Hepatocyte (in vitro differentiated cells): ENCODE data around the gene PRR20E. TPM values are rescaled to one million over a fixed set of nuclear protein-coding genes. Genes with fewer than 3 reads are reported as not detected.
"Not testable (repeated sequence)": the region's sequence is repeated elsewhere in the genome, so short reads cannot be mapped to it uniquely, and the experiment has no call there.

Experiments
- DNase-seq: peaks from one replicate; pipeline ENCODE4 v3.0.0-alpha.2; 2016; ENCODE audit warnings: low spot score
- H2AFZ ChIP-seq: fragments of 200-600 bp; sonication (generic); 2 replicates; pipeline ENCODE4 v1.6.0; 2016; ENCODE audit warnings: antibody characterized with exemption, mild to moderate bottlenecking
- H3K27ac ChIP-seq: fragments of 200-600 bp; sonication (generic); 2 replicates; pipeline ENCODE4 v1.5.1; 2016; ENCODE audit warnings: mild to moderate bottlenecking
- H3K27me3 ChIP-seq: fragments of 200-600 bp; sonication (generic); 2 replicates; pipeline ENCODE4 v1.6.1; 2016
- H3K36me3 ChIP-seq: fragments of 200-600 bp; sonication (generic); replicated peaks from 2 replicates; pipeline ENCODE4 v1.5.1; 2016; ENCODE audit warnings: low read depth; ENCODE audit not compliant: insufficient read depth
- H3K4me1 ChIP-seq: fragments of 200-600 bp; sonication (generic); 2 replicates; pipeline ENCODE4 v1.5.1; 2016; ENCODE audit warnings: mild to moderate bottlenecking, moderate library complexity; ENCODE audit not compliant: insufficient read depth
- H3K4me2 ChIP-seq: fragments of 200-600 bp; sonication (generic); 2 replicates; pipeline ENCODE4 v1.6.0; 2016
- H3K4me3 ChIP-seq: fragments of 200-600 bp; sonication (generic); 2 replicates; pipeline ENCODE4 v1.5.1; 2016; ENCODE audit warnings: mild to moderate bottlenecking
- H3K79me2 ChIP-seq: fragments of 200-600 bp; sonication (generic); 2 replicates; pipeline ENCODE4 v1.6.0; 2017; ENCODE audit warnings: mild to moderate bottlenecking
- H3K9me2 ChIP-seq: fragments of 200-600 bp; sonication (generic); replicated peaks from 2 replicates; pipeline ENCODE4 v1.6.0; 2017; ENCODE audit warnings: mild to moderate bottlenecking; ENCODE audit not compliant: insufficient read depth
- H3K9me3 ChIP-seq: fragments of 200-600 bp; sonication (generic); 2 replicates; pipeline ENCODE4 v1.5.1; 2016; ENCODE audit warnings: low read depth, mild to moderate bottlenecking
- H4K20me1 ChIP-seq: fragments of 200-600 bp; sonication (generic); 2 replicates; pipeline ENCODE4 v1.6.0; 2016; ENCODE audit warnings: mild to moderate bottlenecking; ENCODE audit not compliant: insufficient read depth, poor library complexity, severe bottlenecking
- EZH2 ChIP-seq: fragments of 200-600 bp; sonication (generic); IDR thresholded peaks from 2 replicates; pipeline ENCODE4 v1.6.1; 2016; ENCODE audit warnings: antibody characterized with exemption, mild to moderate bottlenecking, borderline replicate concordance
- EZH2phosphoT487 ChIP-seq: fragments of 200-600 bp; sonication (generic); IDR thresholded peaks from one replicate; pipeline ENCODE4 v1.6.1; 2018; ENCODE audit warnings: antibody characterized with exemption, mild to moderate bottlenecking, low read depth, moderate library complexity; ENCODE audit not compliant: unreplicated experiment, severe bottlenecking
- WGBS: methylation state at CpG from one replicate; pipeline ENCODE4 v1.1.6; 2016; ENCODE audit warnings: low lambda C conversion rate; ENCODE audit errors: missing lambda C conversion rate; 5-methylcytosine and 5-hydroxymethylcytosine counted together
- polyA plus RNA-seq: library from polyadenylated mRNA; unstranded; fragments of >200 nt; fragmentation: Nextera tagmentation; extraction: Ambion mirVana; gene quantifications from 2 replicates; pipeline ENCODE4 v1.2.1, GENCODE V29; 2016
- total RNA-seq: library from RNA; depleted of rRNA; stranded (reverse); fragments of >200 nt; gene quantifications from 2 replicates; pipeline ENCODE4 v1.2.3, GENCODE V29; 2014
- TF ChIP-seq, protein P1 (sequence below): fragments of 200-600 bp; sonication (generic); IDR thresholded peaks from 2 replicates; pipeline ENCODE4 v1.5.1; 2016; ENCODE audit warnings: antibody characterized with exemption, mild to moderate bottlenecking; ENCODE audit not compliant: poor library complexity

Gene PRR20E
- total RNA-seq (not detected in 2 replicates), polyA plus RNA-seq (not detected in 2 replicates)

DNA sequence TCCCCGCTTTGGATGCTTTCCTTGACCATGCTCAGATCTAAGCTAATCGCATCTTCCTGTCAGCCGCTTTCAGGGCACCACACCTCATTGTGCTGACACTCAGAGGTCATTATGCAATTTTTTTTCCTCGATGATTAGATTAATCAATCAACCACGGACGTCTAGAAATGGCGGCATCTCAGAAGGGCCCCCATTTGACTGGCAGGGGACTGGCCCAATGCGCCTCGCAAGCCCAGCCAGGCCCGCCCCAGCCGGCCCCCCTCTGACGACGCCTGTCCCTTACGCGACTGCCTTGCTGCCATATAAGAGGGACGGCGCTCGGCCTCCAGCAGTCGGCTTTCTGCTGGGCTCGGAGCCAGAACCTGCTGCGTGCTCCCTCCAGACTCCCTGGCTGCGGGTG, at the start of gene PRR20E:
TSS of gene PRR20E (plus strand) at position 301 of the 400 bp plus-strand sequence. CDS start 387 bp downstream, outside the sequence.
- not testable (repeated sequence) for DNase-seq, H2AFZ ChIP-seq, H3K4me2 ChIP-seq, H3K4me1 ChIP-seq, H3K9me3 ChIP-seq, H3K4me3 ChIP-seq, H4K20me1 ChIP-seq, H3K27me3 ChIP-seq, H3K27ac ChIP-seq, H3K79me2 ChIP-seq, H3K9me2 ChIP-seq, H3K36me3 ChIP-seq
- WGBS, result no CpG with 5 or more reads among the region's 22 CpGs

DNA sequence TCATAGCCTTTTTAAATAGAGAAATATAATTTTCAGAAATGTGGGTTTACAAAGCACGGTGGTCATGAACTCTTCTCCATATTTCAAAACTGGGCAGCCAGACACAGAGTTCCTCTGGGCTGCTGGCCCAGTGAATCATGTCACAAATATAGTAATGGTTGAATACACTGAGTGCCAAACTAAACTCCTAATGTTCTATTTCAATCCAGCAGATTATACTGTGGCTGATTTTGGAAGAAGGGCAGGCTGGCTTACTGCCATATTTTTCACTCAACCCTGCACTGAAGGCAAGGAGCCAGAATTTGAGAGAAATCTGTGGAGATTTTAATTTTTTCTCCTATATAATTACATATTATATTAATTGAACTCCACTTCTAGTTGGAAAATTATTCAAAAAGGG, 43.3 kb upstream of the PRR20E start:
- Histone ChIP-seq H3K36me3 (no peaks in the 10 kb centered on the region), H3K27ac (no peak overlapping the region), H4K20me1 (no peaks in the 10 kb centered on the region), H3K27me3 (no peaks in the 10 kb centered on the region), H3K4me1 (no peaks in the 10 kb centered on the region), H3K4me2 (no peak overlapping the region), H3K9me2 (no peaks in the 10 kb centered on the region), H3K9me3 (no peaks in the 10 kb centered on the region), H3K4me3 (no peak overlapping the region), H3K79me2 (no peaks in the 10 kb centered on the region), H2AFZ (no peak overlapping the region)
- 89% methylated on average over 1 of the region's 1 CpG for WGBS
- no peak for TF ChIP-seq EZH2
- TF ChIP-seq EZH2phosphoT487, result no peak
- TF ChIP-seq, protein P1, sequence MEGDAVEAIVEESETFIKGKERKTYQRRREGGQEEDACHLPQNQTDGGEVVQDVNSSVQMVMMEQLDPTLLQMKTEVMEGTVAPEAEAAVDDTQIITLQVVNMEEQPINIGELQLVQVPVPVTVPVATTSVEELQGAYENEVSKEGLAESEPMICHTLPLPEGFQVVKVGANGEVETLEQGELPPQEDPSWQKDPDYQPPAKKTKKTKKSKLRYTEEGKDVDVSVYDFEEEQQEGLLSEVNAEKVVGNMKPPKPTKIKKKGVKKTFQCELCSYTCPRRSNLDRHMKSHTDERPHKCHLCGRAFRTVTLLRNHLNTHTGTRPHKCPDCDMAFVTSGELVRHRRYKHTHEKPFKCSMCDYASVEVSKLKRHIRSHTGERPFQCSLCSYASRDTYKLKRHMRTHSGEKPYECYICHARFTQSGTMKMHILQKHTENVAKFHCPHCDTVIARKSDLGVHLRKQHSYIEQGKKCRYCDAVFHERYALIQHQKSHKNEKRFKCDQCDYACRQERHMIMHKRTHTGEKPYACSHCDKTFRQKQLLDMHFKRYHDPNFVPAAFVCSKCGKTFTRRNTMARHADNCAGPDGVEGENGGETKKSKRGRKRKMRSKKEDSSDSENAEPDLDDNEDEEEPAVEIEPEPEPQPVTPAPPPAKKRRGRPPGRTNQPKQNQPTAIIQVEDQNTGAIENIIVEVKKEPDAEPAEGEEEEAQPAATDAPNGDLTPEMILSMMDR, result no peak
- DNase-seq, result no peak

DNA sequence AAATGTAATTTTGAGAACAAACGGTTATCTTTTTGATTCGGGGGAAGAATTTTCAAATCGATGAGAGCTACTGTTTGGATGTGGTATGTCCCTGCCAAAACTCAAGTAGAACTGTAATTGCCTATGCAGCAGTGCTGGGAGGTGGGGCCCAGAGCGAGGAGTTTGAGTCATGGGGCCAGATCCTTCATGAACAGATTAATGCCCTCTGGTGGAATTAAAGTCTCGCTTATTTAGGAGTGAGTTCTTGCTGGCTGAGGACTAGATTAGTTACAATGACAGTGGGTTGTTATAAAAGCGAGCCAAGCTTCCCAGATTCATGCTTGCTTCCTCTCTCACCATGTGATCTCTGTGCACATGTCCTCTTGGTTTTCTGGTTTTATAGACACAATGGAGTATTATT, 38.1 kb upstream of the PRR20E start:
- WGBS, result 89% methylated on average over 6 of the region's 6 CpGs
- Histone ChIP-seq H3K36me3 (no peaks in the 10 kb centered on the region), H3K79me2 (no peaks in the 10 kb centered on the region), H3K27ac (no peak overlapping the region), H3K4me3 (no peak overlapping the region), H3K9me3 (no peaks in the 10 kb centered on the region), H3K4me1 (no peaks in the 10 kb centered on the region), H3K27me3 (no peaks in the 10 kb centered on the region), H4K20me1 (no peaks in the 10 kb centered on the region), H3K4me2 (no peak overlapping the region), H3K9me2 (no peaks in the 10 kb centered on the region), H2AFZ (no peak overlapping the region)
- TF ChIP-seq EZH2phosphoT487, result no peak
- TF ChIP-seq, protein P1, result no peak
- no peak for TF ChIP-seq EZH2
- DNase-seq, result no peak

DNA sequence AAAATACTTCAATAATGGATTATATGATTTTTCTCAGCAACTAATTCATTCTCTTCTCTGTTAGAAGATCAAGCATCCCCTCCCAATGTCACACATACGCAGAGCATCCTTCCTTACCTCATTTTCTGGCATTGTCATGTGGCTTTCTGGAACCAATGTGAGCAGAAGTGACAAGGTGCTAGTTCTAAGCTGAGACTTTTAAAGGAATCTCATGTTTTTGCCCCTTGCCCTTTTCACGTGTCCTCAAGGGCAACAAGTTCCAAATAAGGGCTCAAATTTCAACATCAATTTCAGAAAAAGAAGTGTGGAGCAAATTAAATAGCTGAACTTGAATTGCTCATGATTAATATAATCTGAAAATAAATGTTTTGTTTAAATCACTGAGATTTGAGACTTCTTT, 30.9 kb upstream of the PRR20E start:
- 66% methylated on average over 2 of the region's 2 CpGs for WGBS
- Histone ChIP-seq H2AFZ (no peak overlapping the region), H3K4me2 (no peak overlapping the region), H3K79me2 (no peaks in the 10 kb centered on the region), H4K20me1 (no peaks in the 10 kb centered on the region), H3K4me1 (no peaks in the 10 kb centered on the region), H3K9me3 (no peaks in the 10 kb centered on the region), H3K27ac (no peak overlapping the region), H3K27me3 (no peaks in the 10 kb centered on the region), H3K4me3 (no peak overlapping the region), H3K36me3 (no peaks in the 10 kb centered on the region), H3K9me2 (no peaks in the 10 kb centered on the region)
- no peak for DNase-seq
- TF ChIP-seq EZH2phosphoT487, result no peak
- TF ChIP-seq EZH2, result no peak
- TF ChIP-seq, protein P1, result no peak
